HG03571 (cell line): ENCODE data around the gene PXN.
"Not testable (repeated sequence)": the region's sequence is repeated elsewhere in the genome, so short reads cannot be mapped to it uniquely, and the experiment has no call there.

Source experiments
- ATAC-seq: cut with Tn5 transposase; IDR thresholded peaks from one replicate; pipeline ENCODE4 v1.9.1; 2021; ENCODE audit not compliant: unreplicated experiment

Gene PXN

DNA sequence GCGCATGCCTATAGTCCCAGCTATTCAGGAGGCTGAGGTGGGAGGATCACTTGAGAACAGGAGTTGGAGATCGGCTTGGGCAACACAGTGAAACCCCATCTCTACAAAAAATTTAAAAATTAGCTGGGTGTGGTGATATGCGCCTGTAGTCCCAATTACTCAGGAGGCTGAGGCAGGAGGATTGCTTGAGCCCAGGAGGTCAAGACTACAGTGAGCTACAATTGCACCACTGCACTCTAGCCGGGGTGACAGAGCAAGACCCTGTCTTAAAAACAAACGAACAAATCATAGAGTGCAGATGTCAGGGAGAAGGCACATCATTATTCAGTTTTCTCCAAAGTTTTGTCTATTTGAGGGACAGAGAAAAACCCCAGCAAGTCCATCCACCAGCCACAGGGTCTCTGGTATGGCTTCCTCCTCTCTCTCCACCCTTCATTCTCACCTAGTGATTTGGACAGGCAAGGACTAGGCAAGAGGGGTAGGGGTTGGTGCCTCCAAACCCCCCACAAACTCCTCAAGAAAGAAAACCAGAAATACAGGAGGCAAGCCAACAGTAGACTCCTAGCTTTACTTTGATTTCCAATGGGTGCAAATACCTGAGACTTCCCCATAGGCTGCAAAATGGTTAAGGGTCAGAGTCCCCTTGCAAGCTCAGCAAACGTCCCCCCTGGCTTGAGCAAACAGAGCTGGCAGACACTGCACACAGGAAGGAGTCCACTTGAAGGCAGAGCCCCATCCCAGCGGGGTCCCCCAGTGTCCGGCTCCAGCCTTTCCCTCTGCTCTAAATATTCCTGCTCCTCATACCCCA, 38.1 kb downstream of the PXN start:
- no peak for ATAC-seq

DNA sequence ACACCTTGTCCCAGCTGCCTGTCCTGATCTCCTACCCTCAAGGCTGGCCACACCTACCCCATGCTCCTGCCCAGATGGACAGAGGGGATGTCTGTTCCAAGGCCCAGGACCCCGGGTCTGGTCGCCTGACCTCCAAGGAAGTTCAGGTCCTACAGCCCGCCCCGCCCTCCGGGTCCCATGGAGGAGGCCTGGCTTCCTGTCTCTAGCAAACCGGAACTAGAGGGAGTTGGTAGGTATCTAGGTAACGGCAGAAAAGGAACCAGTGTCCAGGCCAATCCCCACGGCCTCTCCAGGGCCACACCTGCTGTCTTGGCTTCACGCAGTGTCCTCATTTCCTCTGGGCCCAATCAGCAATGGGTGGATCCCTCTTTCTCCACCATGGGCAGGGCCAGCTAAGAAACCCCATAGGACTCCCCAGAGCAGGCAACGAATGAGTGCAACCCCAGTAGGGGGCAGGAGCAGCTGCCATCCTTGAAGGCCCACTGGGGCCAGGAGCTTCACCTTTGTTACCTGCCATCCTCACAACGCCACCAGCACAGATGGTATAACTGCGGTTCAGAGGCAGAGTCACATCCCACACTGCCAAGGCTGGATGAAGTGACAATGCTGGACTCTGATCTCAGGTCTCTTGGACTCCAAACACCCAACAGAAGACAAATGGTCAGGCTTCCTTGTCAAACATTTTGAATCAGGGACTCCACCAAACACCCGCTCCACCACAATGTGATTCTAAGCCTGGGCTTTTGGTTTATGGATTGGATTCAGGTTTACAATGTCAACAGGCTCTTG, 39.5 kb downstream of the PXN start:
- ATAC-seq: no peak

DNA sequence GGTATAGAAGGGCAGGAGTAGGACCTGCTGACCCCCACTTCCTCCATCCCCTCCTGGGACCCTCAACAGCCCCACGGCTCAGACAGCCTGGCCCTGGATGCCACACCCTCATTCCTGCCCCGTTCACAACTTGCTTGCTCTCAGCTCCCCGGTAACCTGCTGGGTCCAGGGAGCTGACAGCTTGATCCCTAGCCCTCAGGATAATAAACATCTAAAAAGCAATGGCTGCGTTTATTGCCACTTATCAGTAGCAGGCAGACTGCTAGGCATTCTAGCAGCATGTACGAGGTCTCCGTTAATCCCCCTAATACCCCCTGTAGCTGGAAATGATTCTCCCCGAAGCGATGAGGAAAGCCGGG, 40.4 kb downstream of the PXN start:
- ATAC-seq: no peak

DNA sequence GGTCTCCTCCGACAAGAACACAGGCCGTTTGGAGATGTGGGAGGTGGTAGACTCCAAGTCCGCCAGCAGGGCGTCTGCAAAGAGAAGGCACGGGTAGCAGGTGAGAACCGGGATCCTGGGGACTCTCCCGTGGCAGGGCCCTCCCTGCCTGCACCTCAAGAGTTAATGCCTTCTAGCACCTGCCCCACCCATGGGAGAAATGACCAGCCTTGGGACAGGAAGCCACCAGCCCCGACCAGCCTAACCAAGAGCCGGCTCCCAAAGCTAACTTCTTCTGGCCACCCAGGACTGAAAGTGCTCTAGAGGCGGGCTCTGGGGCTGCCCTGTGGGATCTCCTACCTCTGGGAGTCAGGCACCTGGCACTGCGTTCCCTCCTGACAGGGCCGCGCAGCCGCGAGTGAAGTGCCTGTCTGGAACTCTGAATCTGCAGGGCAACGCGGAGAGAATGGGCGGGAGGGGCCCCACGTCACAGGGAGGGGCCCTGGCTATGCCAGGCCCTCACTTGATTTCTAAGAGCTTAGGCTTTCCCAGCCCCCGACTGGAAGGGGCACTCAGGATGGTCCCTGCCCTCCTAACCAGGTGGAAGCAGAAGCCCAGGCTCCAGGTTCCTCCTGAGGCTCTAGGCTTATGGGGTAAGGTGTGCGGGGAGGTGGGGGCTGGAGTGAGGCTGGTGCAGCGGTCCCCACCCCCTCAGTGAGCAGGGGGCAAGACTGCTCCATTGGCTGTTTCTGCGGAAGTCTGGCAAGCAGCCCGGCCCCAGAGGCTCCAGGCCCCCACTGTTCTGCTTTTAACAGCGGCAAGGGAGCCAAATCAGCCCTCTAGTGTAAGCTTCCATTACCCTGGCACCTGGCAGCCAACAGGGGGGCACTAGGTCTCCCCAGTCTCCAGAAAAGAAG, 41.0 kb downstream of the PXN start:
- no peak for ATAC-seq

DNA sequence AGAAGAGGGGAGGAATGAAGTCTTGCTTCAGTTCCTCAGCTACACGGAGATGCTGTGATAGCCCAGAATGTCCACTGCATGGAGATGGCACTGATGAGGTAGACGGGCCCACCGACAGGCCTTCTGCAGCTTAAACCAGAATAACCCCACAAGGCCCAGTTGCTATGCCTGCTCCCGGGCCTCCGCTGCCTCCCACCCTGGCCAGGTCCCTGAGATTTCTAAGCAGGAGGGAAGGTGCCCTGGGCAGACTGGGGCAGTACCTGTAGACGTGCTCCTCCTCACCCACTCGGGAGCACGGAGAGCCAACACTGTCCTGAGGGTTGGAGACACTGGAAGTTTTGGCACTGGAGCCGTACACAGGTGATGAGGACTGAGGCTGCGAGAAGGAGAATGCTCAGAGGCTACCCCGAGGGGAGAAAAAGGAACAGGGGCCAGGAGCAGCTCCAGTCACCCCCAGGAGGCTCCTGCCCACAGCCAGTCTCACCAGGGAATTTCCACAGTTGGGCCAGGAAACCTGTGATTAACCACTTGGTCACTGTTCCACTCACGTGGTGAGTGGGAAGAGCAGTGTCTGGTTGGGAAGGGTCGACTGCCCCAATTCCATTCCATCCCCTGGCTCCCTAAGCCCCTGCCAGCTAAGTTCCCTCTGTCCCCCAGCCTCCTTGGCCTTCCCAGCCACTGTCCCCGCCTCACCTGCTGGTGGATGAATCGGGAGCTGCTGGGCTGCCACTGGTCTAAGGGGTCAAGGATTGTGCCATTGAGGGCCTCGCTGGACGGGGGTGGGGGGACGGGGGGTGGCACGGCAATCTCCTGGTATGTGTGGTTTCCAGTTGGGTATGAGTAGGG, 41.8 kb downstream of the PXN start:
- ATAC-seq: no peak

DNA sequence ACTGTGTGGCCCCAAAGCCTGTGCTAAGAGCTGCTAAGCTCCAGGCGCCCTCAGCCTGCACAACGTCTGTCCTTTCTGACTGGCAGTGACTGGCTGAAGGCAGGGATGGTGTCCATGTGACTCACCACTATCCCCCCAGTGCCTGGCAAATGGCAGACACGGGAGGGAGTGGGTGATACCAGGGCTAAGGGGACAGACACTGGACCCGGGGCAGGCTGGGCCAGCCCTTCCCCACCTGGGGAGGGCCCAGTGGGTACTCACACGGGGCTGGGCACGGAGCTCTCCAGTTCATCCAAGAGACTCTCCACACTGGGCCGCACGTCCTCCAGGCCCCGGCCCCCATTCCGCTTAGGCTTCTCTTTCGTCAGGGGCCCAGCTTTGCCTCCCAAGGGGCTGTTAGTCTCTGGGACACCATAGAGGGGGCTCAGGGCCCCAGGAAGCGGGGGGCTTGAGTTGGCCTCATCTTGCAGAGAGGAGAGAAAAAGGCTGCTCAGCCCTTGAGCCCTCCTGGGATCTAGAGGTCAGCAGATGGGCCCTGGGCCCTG, 43.2 kb downstream of the PXN start:
- no peak for ATAC-seq

DNA sequence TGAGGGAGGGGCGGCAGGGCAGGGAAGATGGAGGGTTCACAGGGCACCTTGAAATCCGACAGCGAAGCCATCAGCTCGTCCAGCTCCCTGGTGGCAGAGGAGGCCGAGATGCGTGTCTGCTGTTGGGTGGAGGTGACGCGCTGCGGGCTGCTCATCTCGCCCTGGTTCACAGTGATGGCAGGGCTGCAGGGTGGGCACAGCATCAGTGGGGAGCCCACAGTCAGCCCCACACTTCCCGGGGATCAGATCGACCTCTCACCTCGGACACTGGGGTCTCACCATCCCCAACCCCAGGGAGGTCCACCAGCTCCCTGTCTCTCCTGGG, 44.0 kb downstream of the PXN start:
- ATAC-seq: no peak

DNA sequence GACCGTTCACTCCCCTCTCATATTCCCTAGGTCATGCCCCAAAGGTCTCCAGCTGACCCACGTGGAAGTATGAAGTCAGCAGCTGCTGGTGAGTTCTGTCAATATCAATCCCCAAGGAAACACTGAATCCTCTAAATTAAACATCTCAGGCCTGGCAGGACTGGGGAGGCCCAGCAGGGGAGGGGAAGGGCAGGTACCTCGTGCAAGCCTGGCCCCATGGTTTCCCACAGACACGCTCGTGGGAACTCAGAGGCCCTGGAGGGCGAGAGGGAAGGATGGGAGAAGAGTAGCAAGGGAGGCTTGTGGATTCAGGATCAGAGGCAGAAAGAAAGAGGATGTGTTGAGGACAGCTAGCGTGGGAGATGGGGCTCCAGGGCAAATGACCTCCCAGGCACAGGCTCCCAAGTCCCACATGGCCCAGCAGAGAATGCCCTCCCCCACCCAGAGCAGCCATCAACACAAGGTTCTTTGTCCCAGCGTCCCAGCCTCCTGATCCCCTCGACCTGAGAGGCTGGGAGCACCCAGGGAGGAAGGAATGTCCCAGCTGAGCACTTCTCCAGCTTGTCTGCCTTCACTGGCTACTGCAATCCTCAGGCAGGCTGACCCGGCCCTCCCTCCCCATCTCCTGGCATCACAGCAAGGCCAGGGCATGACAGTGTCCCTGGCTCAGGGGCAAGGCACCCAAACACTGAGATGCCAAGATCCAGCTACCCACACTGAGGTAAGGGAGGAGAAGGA, 44.5 kb downstream of the PXN start:
- no peak for ATAC-seq

DNA sequence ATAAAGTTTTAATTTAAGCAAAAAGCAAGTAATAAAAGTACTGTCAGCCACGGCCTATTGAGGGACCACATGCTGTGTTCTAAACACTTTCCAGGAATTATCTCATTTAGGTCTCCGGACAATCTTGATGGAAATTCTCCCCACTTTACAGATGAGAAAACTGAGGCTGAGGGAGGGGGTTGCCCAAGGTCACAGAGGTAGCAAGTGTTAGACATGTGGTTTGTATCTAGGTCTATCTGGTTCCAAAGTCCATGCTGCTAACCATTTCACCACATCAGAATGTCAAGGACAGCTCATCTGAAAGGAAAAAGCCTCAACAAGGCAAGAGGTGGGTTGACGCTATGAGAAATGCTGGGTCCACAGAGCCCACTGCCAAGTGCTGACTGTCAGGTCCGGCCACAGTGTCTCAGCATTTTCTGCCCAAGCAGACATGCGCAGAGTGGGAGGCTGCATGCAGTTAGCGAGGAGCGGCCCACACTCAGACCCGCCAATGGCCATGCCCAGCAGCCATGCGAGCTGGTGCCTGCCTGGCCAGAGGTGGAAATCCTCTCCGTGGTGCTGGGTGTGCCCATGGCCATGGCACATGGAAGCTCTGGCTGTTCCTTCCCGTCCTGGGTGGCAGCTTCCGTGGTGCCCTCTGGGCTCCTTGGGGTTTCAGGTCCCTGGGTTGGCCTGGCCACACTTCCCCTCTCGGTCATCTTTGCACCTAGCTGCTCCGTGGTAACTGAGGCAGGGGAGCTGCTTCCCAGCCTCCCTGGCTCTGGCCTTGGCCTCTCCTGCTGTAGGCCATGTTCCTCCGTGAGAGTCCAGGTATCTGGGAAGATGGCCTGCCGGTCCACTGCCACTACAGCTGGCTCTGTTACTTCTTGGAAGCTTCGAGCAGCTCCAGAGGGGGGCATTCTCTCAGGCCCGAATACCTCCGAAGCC, 46.6 kb downstream of the PXN start:
- no peak for ATAC-seq

DNA sequence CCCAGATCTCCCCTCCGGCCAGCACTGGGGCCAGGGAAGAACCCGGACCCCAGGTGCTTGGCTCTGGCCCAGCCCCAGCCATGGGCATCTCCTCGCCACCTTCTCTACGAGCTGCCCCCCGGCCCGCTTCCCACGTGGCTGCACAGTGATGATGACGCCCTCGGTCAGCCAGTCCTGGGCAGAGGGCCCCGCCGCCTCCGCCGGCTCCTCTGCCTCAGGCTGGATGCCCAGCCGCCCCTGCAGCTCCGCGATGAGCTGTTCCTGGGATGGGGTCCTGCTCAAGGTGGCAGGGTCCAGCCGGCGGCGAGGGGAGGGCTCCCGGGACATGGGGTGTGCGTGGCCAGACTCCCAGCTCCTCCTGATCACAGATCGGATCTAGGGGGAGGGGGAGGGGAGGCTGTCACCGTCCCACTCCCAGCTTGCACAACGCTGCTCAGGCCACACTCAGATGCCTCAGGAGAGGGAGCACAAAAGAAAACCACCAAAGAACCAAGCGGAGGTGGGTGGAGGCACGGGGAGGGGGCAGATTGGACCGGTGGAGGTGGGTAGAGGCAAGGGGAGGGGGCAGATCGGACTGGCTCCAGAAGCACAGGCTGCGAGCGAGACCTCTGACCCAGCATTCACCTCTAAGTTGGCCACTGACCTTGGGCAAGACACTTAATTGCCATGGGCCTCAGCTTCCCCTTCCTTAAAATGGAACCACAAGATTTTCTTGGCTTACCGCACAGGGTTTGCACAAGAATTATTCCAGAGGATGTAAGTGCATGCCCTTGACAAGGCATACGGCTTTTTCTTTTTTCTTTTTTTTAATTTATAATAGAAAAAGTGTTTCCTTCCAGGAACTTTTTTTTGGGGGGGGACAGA, 48.6 kb downstream of the PXN start:
- no peak for ATAC-seq

DNA sequence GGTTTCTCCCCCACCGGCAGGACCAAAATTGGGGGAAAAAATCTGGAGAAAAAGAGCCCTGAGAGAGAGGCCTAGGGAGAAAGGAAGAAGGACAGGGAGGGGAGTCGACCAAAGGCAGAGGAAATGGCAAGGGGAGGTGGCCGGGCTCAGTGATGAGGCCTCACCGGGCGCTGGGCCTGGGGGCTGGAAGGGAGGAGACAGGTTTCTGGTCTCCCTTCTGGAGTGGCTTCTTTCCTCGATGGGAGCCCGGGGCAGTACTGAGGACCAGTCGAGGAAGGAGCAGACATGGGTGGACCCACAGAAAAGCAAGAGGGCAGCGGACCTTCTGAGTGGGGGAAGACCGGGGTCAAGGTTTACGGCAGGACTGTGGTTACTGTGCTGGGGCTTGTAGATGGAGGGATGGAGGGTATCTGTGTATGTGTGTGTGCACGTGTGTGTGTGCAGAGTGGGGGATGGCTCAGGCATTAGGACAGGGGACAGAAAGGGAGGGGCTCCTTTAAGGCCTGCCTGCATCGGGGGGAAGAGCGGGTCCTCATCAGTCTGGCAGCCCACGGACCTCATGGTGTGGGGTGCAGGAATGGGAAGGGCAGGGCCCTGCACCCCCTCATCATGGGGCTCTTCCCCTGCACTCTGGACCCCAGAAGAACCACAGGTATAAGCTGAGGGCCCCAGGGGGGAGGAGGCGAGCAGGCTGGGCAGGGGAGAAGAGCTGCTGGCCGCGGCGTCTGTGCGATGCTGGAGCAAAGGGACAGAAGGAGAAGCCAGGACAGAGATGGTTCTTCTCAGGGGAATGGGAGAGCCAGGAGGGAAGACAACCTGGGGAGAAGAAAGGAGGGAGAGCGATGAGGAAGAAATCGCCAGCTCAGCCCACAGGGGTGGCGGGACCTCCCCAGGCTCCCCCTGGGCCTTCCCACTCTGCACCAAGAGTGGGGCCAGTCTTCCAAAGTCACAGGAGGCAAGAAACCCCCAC, 49.5 kb downstream of the PXN start:
- ATAC-seq: no peak

DNA sequence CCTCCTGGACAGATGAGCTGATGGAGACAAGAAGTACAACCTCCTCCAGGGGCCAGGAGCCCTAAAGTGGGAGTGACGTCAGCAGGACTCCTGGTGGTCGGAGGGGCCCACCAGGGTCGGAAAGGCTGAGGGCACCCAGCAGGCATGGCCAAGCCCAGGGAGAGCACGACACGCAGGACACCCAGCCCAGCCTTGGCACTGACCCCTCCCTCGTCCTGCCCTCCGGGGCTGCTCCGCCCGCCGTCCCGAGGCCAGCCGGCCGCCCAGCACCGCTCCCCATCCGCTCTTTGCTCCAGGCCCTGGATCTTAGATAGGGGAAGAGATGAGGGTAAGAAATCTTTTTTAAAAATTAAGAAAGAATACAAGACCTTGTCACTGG, 50.2 kb downstream of the PXN start:
- ATAC-seq: no peak

DNA sequence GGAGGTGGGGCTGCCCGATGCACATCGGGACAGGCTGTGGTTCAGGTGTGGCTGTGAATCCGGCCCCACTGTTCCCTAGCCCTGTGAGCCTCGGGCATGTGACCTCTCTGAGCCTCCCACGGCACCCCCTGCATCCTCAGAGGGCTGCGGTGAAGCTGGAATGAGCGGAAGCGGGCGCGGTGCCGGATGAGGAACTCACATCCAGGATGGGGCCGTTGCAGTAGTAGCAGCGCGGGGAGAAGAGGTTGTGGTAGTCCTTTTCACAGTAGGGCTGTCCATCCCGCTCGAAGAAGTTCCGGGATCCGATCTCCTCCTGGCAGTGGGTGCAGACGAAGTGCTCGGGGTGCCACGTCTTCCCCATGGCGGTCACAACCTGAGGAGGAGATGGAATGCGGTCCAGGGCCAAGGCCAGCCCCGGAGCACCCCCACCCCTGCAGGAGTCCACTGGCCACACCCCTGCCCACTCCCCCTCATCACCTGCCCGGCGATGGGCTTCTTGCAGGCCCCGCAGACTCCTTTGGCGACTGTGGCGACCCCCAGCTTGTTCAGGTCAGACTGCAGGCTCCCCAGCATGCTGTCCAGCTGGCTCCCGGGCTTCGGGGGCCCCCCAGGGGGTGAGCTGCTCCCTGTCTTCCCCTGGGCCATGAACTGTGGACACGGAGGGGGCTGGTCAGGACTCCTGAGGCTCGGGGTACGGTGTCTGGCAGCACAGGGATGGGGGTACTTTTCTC, 50.7 kb downstream of the PXN start:
- no peak for ATAC-seq

DNA sequence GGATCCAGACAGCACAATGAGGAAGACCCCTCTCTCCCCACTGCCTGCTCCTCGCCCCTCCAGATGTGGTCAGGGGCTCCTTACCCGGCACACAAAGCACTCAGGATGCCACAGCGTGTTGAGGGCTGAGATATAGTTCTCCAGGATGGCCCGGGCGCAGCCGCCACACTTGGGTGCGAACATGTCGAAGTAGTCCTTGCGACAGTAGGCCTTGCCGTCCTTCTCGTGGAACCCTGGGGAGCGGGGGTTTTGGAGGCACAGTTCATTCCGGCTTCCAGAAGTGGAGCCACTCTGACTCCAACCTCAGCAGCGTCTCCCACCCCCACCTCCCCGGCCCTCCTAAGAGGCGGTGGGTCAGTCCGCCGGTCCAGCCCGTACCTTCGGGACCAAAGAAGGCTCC, 51.8 kb downstream of the PXN start:
- ATAC-seq: no peak

DNA sequence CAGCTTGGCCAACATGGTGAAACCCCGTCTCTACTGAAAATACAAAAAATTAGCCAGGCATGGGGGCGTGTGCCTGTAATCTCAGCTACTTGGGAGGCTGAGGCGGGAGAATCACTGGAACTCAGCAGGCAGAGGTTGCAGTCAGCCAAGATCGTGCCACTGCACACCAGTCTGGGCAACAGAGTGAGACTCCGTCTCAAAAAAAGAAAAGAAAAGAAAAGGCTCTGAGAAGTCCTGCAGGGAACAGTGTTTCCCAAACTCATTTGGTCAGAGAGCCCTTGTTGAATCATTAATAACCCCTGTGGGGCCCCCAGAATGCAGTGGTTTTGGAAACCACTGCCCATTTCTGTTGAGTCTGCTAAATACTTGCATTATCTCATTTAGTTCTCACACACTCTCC, 52.3 kb downstream of the PXN start:
- ATAC-seq: not testable (repeated sequence)

DNA sequence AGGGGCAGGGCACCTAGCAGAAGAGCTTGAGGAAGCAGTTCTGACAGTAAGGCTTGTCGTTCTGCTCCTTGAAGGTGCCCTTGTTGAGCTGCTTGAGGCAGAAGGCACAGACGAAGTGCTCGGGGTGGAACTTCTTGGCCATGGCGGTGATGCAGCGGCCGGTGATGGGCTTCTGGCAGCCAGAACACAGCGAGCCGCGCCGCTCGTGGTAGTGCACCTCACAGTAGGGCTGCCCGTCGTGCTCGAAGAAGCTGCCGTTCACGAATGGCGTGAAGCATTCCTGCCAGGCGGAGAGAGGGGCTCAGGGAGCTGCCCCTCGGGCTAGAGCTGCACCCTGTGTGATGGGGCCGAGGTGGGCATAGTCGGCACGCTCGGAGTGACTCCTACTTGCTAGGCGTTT, 53.2 kb downstream of the PXN start:
- no peak for ATAC-seq
